Measurements from ENCODE around the gene GRB2.
A peak's percentile ranks its signal among the peaks of the same experiment; 100 is the strongest.
"Not testable (repeated sequence)": the region's sequence is repeated elsewhere in the genome, so short reads cannot be mapped to it uniquely, and the experiment has no call there.

The GRB2 gene

GRCh38 chr17:75447951-75448856 is 42.7 kb upstream of the GRB2 start:
- no peaks in the 10 kb centered on the region for H3K27me3 ChIP-seq (ENCODE audit: control insufficient read depth in 3 of 3, insufficient read depth in 3 of 3, low read depth in 1 of 3, low read length in 3 of 3)
- no CpG with 5 or more reads among the region's 17 CpGs for WGBS, 2 donors (ENCODE audit: extremely low coverage in 2 of 2, insufficient read length in 2 of 2, insufficient replicate concordance in 1 of 2)
- H3K4ac ChIP-seq (ENCODE audit: low read length) = no peak overlapping the region
- H3K14ac ChIP-seq (ENCODE audit: low read length) = no peak overlapping the region
- H2BK120ac ChIP-seq (ENCODE audit: low read depth, low read length) = no peak overlapping the region
- no peak overlapping the region for H2BK15ac ChIP-seq (ENCODE audit: low read length)
- no peak overlapping the region for H2AK5ac ChIP-seq (ENCODE audit: low read depth, low read length)
- no peaks in the 10 kb centered on the region for H3K79me1 ChIP-seq (ENCODE audit: low read depth, low read length)
- H3K4me2 ChIP-seq (ENCODE audit: insufficient read depth, low read length, poor library complexity, severe bottlenecking) = no peak overlapping the region
- H3K36me3 ChIP-seq (replicated peaks in 1 of 2; ENCODE audit: control insufficient read depth in 2 of 2, insufficient read depth in 2 of 2, low read length in 2 of 2) = no peaks in the 10 kb centered on the region
- no peaks in the 10 kb centered on the region for H3K9me3 ChIP-seq (replicated peaks in 1 of 2; ENCODE audit: control insufficient read depth in 2 of 2, insufficient read depth in 1 of 2, low read depth in 1 of 2, low read length in 2 of 2)
- DNase-seq (ENCODE audit: low spot score) = no peak
- H3K18ac ChIP-seq (ENCODE audit: low read length) = no peak overlapping the region
- no peak overlapping the region for H2BK12ac ChIP-seq (ENCODE audit: low read length)
- H3K9ac ChIP-seq (ENCODE audit: low read depth, low read length, poor library complexity) = no peak overlapping the region
- no peak overlapping the region for H2BK5ac ChIP-seq (ENCODE audit: low read length)
- no peak overlapping the region for H3K4me3 ChIP-seq (ENCODE audit: low read length in 2 of 2)
- no peak overlapping the region for H4K91ac ChIP-seq (ENCODE audit: low read depth, low read length, poor library complexity)
- H2AFZ ChIP-seq (ENCODE audit: low read length) = no peak overlapping the region
- H3K27ac ChIP-seq (replicated peaks; ENCODE audit: low read length) = no peak overlapping the region
- no peaks in the 10 kb centered on the region for H3K4me1 ChIP-seq (ENCODE audit: control insufficient read depth in 2 of 2, insufficient read depth in 1 of 2, low read depth in 1 of 2, low read length in 2 of 2)
- H3K23ac ChIP-seq (ENCODE audit: low read depth, low read length, poor library complexity) = no peak overlapping the region
- no peak overlapping the region for H4K8ac ChIP-seq (ENCODE audit: low read depth, low read length)

GRCh38 chr17:75445896-75446295 is 40.4 kb upstream of the GRB2 start:
- H2AFZ ChIP-seq (ENCODE audit: low read length); H3K27ac ChIP-seq (replicated peaks; ENCODE audit: low read length); H3K27me3 ChIP-seq (ENCODE audit: control insufficient read depth in 3 of 3, insufficient read depth in 3 of 3, low read depth in 1 of 3, low read length in 3 of 3); H3K14ac ChIP-seq (ENCODE audit: low read length); H3K36me3 ChIP-seq (replicated peaks in 1 of 2; ENCODE audit: control insufficient read depth in 2 of 2, insufficient read depth in 2 of 2, low read length in 2 of 2); H2BK12ac ChIP-seq (ENCODE audit: low read length); H3K23ac ChIP-seq (ENCODE audit: low read depth, low read length, poor library complexity); H2AK5ac ChIP-seq (ENCODE audit: low read depth, low read length); H2BK120ac ChIP-seq (ENCODE audit: low read depth, low read length); H3K9ac ChIP-seq (ENCODE audit: low read depth, low read length, poor library complexity); H3K4ac ChIP-seq (ENCODE audit: low read length); H4K91ac ChIP-seq (ENCODE audit: low read depth, low read length, poor library complexity); H3K4me1 ChIP-seq (ENCODE audit: control insufficient read depth in 2 of 2, insufficient read depth in 1 of 2, low read depth in 1 of 2, low read length in 2 of 2); H3K18ac ChIP-seq (ENCODE audit: low read length); H3K4me2 ChIP-seq (ENCODE audit: insufficient read depth, low read length, poor library complexity, severe bottlenecking); H2BK5ac ChIP-seq (ENCODE audit: low read length); H3K4me3 ChIP-seq (ENCODE audit: low read length in 2 of 2); H3K9me3 ChIP-seq (replicated peaks in 1 of 2; ENCODE audit: control insufficient read depth in 2 of 2, insufficient read depth in 1 of 2, low read depth in 1 of 2, low read length in 2 of 2); DNase-seq (ENCODE audit: low spot score); H3K79me1 ChIP-seq (ENCODE audit: low read depth, low read length); H4K8ac ChIP-seq (ENCODE audit: low read depth, low read length); H2BK15ac ChIP-seq (ENCODE audit: low read length): not testable (repeated sequence)
- WGBS, 2 donors (ENCODE audit: extremely low coverage in 2 of 2, insufficient read length in 2 of 2, insufficient replicate concordance in 1 of 2) = no CpG with 5 or more reads among the region's 6 CpGs

GRCh38 chr17:75445296-75445695 is 39.8 kb upstream of the GRB2 start:
- no peak overlapping the region for H2BK120ac ChIP-seq (ENCODE audit: low read depth, low read length)
- no peak overlapping the region for H3K4ac ChIP-seq (ENCODE audit: low read length)
- no CpG with 5 or more reads among the region's 3 CpGs for WGBS, 2 donors (ENCODE audit: extremely low coverage in 2 of 2, insufficient read length in 2 of 2, insufficient replicate concordance in 1 of 2)

GRCh38 chr17:75442168-75443103 is 37.0 kb upstream of the GRB2 start:
- H3K4ac ChIP-seq (ENCODE audit: low read length) = no peak overlapping the region
- H3K27me3 ChIP-seq (ENCODE audit: control insufficient read depth in 3 of 3, insufficient read depth in 3 of 3, low read depth in 1 of 3, low read length in 3 of 3) = no peaks in the 10 kb centered on the region
- H2BK5ac ChIP-seq (ENCODE audit: low read length) = no peak overlapping the region
- H2BK12ac ChIP-seq (ENCODE audit: low read length) = no peak overlapping the region
- H3K4me3 ChIP-seq (ENCODE audit: low read length in 2 of 2) = peak overlapping the region in 1 of 2 donors; percentile 62
- no peak overlapping the region for H2AK5ac ChIP-seq (ENCODE audit: low read depth, low read length)
- H3K9ac ChIP-seq (ENCODE audit: low read depth, low read length, poor library complexity) = no peak overlapping the region
- no peak for DNase-seq (ENCODE audit: low spot score)
- H3K18ac ChIP-seq (ENCODE audit: low read length) = no peak overlapping the region
- no peak overlapping the region for H3K23ac ChIP-seq (ENCODE audit: low read depth, low read length, poor library complexity)
- peaks cover 0 to 9% of the 10 kb centered on the region in 2 donors for H3K4me1 ChIP-seq (ENCODE audit: control insufficient read depth in 2 of 2, insufficient read depth in 1 of 2, low read depth in 1 of 2, low read length in 2 of 2)
- no peak overlapping the region for H3K27ac ChIP-seq (replicated peaks; ENCODE audit: low read length)
- no peak overlapping the region for H3K4me2 ChIP-seq (ENCODE audit: insufficient read depth, low read length, poor library complexity, severe bottlenecking)
- no peaks in the 10 kb centered on the region for H3K79me1 ChIP-seq (ENCODE audit: low read depth, low read length)
- H3K14ac ChIP-seq (ENCODE audit: low read length) = no peak overlapping the region
- no peak overlapping the region for H4K91ac ChIP-seq (ENCODE audit: low read depth, low read length, poor library complexity)
- H2BK120ac ChIP-seq (ENCODE audit: low read depth, low read length) = no peak overlapping the region
- H2AFZ ChIP-seq (ENCODE audit: low read length) = no peak overlapping the region
- H3K9me3 ChIP-seq (replicated peaks in 1 of 2; ENCODE audit: control insufficient read depth in 2 of 2, insufficient read depth in 1 of 2, low read depth in 1 of 2, low read length in 2 of 2) = no peaks in the 10 kb centered on the region
- WGBS, 2 donors (ENCODE audit: extremely low coverage in 2 of 2, insufficient read length in 2 of 2, insufficient replicate concordance in 1 of 2) = no CpG with 5 or more reads among the region's 4 CpGs
- no peak overlapping the region for H4K8ac ChIP-seq (ENCODE audit: low read depth, low read length)
- H3K36me3 ChIP-seq (replicated peaks in 1 of 2; ENCODE audit: control insufficient read depth in 2 of 2, insufficient read depth in 2 of 2, low read length in 2 of 2) = no peaks in the 10 kb centered on the region
- H2BK15ac ChIP-seq (ENCODE audit: low read length) = no peak overlapping the region

More at GRCh38 chr17:75445296-75445695, 39.8 kb upstream of the GRB2 start:
- Histone ChIP-seq H3K14ac (ENCODE audit: low read length) (no peak overlapping the region), H3K18ac (ENCODE audit: low read length) (no peak overlapping the region), H3K4me2 (ENCODE audit: insufficient read depth, low read length, poor library complexity, severe bottlenecking) (no peak overlapping the region), H2BK12ac (ENCODE audit: low read length) (no peak overlapping the region), H2BK15ac (ENCODE audit: low read length) (no peak overlapping the region), H3K9me3 (replicated peaks in 1 of 2; ENCODE audit: control insufficient read depth in 2 of 2, insufficient read depth in 1 of 2, low read depth in 1 of 2, low read length in 2 of 2) (no peaks in the 10 kb centered on the region), H3K27ac (replicated peaks; ENCODE audit: low read length) (no peak overlapping the region), H3K4me1 (ENCODE audit: control insufficient read depth in 2 of 2, insufficient read depth in 1 of 2, low read depth in 1 of 2, low read length in 2 of 2) (peaks cover 0 to 9% of the 10 kb centered on the region in 2 donors), H4K8ac (ENCODE audit: low read depth, low read length) (no peak overlapping the region), H2BK5ac (ENCODE audit: low read length) (no peak overlapping the region), H3K27me3 (ENCODE audit: control insufficient read depth in 3 of 3, insufficient read depth in 3 of 3, low read depth in 1 of 3, low read length in 3 of 3) (no peaks in the 10 kb centered on the region), H2AFZ (ENCODE audit: low read length) (no peak overlapping the region), H3K79me1 (ENCODE audit: low read depth, low read length) (no peaks in the 10 kb centered on the region), H3K23ac (ENCODE audit: low read depth, low read length, poor library complexity) (no peak overlapping the region), H3K9ac (ENCODE audit: low read depth, low read length, poor library complexity) (no peak overlapping the region), H3K4me3 (ENCODE audit: low read length in 2 of 2) (no peak overlapping the region), H4K91ac (ENCODE audit: low read depth, low read length, poor library complexity) (no peak overlapping the region), H3K36me3 (replicated peaks in 1 of 2; ENCODE audit: control insufficient read depth in 2 of 2, insufficient read depth in 2 of 2, low read length in 2 of 2) (no peaks in the 10 kb centered on the region), H2AK5ac (ENCODE audit: low read depth, low read length) (no peak overlapping the region)
- no peak for DNase-seq (ENCODE audit: low spot score)

Measured in neuronal stem cell (in vitro differentiated cells).